Activated T-cell treated with anti-CD3 and anti-CD28 coated beads, Interleukin-2, amount 50 U/mL, for 24 hours (primary cell): ENCODE data around the gene PCDHA5.

ENCODE experiments used
- DNase-seq: peaks from one replicate; pipeline ENCODE4 v3.0.0-alpha.2; 2020
- H3K27ac Mint-ChIP-seq: 2 replicates; pipeline ENCODE4 v1.8.0; 2020; ENCODE audit warnings: mild to moderate bottlenecking, mixed read lengths
- H3K27me3 Mint-ChIP-seq: 2 replicates; pipeline ENCODE4 v1.8.0; 2020; ENCODE audit warnings: mixed read lengths
- H3K36me3 Mint-ChIP-seq: 2 replicates; pipeline ENCODE4 v1.8.0; 2020; ENCODE audit warnings: low read depth, mixed read lengths
- H3K4me1 Mint-ChIP-seq: 2 replicates; pipeline ENCODE4 v1.8.0; 2020; ENCODE audit warnings: low read depth, mixed read lengths
- H3K4me3 Mint-ChIP-seq: 2 replicates; pipeline ENCODE4 v1.8.0; 2020; ENCODE audit warnings: mild to moderate bottlenecking, moderate library complexity, mixed read lengths
- H3K9me3 Mint-ChIP-seq: 2 replicates; pipeline ENCODE4 v1.8.0; 2020; ENCODE audit warnings: mixed read lengths

Gene PCDHA5

DNA sequence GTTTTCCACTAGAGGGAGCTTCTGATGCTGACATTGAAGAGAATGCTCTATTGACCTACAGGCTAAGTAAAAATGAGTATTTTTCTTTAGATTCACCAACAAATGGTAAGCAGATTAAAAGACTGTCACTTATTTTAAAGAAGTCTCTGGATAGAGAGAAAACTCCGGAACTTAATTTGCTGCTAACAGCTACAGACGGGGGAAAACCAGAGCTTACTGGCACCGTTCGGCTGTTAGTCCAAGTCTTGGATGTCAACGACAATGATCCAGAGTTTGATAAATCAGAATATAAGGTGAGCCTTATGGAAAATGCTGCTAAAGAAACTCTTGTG lies 48.1 kb downstream of the PCDHA5 start:
- Mint-ChIP-seq H3K36me3 (peaks cover 7% of the 10 kb centered on the region), H3K27ac (no peak overlapping the region), H3K27me3 (peaks cover 47% of the 10 kb centered on the region), H3K4me1 (no peaks in the 10 kb centered on the region), H3K9me3 (peaks cover 21% of the 10 kb centered on the region), H3K4me3 (no peak overlapping the region)
- DNase-seq, result no peak

DNA sequence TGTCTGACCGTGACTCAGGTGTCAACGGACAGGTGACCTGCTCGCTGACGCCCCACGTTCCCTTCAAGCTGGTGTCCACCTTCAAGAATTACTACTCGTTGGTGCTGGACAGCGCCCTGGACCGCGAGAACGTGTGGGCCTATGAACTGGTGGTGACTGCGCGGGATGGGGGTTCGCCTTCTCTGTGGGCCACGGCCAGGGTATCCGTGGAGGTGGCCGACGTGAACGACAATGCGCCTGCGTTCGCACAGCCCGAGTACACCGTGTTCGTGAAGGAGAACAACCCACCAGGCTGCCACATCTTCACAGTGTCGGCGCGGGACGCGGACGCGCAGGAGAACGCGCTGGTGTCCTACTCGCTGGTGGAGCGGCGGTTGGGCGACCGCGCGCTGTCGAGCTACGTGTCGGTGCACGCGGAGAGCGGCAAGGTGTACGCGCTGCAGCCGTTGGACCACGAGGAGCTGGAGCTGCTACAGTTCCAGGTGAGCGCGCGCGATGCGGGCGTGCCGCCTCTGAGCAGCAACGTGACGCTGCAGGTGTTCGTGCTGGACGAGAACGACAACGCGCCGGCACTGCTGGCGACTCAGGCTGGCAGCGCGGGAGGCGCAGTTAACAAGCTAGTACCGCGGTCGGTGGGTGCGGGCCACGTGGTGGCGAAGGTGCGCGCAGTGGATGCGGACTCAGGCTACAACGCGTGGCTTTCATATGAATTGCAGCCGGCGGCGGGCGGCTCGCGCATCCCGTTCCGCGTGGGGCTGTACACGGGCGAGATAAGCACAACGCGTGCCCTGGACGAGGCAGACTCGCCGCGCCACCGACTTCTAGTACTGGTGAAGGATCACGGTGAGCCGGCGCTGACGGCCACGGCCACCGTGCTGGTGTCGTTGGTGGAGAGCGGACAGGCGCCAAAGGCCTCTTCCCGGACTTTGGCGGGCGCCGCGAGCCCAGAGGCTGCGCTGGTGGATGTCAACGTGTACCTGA lies 49.1 kb downstream of the PCDHA5 start:
- Mint-ChIP-seq H3K27me3 (peaks cover 54% of the 10 kb centered on the region), H3K4me3 (no peak overlapping the region), H3K4me1 (no peaks in the 10 kb centered on the region), H3K36me3 (peaks cover 7% of the 10 kb centered on the region), H3K27ac (no peak overlapping the region), H3K9me3 (peaks cover 27% of the 10 kb centered on the region)
- DNase-seq, result no peak
